Eye (tissue), 1 donor: Measurements from ENCODE around the gene TMEM18.
"Not testable (repeated sequence)": the region's sequence is repeated elsewhere in the genome, so short reads cannot be mapped to it uniquely, and the experiment has no call there.

ENCODE experiments used
- DNase-seq: peaks from one replicate; pipeline ENCODE4 v3.0.0-alpha.2; 2015

The TMEM18 gene

DNA sequence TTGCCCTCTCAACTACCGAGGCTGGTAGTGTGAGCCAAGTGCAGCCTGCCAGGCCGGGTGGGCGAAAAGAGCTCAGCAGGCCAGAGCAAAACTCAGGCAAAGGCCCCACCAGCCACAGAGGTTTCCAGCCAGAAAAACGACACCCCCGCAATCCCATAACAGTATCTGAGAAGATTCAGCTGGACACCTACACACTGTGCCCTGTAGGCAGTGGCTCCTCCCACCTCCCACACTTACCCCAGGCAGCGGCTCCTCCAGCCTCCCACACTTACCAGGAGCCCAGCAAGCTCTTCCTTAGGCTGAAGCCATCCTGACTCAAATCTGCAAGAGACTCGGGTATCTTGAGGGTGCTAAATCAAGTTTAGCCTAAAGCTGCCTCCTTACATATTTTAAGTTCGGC, 15.6 kb upstream of the TMEM18 start:
- no peak for DNase-seq

DNA sequence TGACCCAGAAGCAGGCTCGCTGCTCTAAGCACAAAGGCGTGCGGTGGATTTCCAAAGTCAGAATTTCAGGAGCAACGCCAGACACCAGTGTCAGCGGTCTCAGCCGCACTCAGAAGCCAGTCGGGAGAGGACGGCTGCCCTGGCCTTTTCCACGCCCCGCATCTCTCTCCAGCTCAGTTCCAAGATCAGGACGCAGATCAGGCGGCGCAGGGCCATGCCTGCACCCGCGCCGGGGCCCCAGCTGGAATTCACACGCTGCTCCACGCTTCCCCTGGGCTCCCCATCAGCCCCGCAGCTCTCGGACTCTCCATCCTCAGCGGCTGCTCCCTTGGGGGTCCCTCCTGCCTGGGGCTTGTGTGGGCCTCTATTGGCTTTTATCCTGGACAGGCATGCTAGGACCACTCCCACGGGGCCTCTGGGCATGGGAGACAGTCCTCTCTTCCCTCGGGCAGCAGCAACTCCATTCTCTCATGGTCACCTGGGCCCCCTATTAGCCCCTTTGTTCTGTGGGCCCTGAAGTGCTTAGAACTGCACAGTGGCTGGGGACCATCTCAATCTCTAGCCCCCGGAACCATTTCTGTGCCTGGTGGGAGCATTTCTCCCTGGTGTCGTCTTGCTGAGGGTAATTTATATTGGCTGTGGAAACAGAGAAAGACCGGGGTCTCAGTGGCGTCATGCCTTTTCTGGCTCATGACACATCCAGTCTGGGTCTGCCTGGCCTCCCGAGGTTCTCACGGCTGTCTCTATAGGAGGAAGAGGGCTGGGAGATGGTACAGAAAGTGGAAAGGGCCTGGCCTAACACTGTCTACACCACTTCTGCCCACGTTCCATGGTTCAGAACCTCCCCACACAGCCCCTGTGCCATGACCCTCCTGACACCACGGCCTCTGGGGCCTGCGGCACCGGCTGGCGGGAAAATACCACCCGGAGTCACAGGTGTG, 14.9 kb upstream of the TMEM18 start:
- DNase-seq = no peak

DNA sequence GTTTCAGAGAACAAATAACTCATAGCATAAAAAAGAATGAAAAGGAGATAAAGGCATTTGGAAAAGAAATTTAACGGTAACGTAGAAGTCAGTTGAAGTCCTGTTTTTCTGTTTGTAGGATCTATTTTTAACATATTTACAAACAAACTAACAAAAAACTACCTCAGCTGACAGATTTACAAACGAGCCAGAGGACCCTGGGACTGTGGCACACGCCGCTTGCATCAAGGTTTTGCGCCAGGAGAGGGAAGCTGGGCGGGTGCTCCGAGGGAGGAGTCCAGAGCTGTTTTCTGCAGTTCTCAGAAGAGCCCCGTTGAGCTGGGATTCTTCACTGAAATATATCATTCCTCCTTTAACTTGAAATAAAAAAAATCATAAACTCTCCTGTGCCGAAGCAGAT, 13.6 kb upstream of the TMEM18 start:
- no peak for DNase-seq

DNA sequence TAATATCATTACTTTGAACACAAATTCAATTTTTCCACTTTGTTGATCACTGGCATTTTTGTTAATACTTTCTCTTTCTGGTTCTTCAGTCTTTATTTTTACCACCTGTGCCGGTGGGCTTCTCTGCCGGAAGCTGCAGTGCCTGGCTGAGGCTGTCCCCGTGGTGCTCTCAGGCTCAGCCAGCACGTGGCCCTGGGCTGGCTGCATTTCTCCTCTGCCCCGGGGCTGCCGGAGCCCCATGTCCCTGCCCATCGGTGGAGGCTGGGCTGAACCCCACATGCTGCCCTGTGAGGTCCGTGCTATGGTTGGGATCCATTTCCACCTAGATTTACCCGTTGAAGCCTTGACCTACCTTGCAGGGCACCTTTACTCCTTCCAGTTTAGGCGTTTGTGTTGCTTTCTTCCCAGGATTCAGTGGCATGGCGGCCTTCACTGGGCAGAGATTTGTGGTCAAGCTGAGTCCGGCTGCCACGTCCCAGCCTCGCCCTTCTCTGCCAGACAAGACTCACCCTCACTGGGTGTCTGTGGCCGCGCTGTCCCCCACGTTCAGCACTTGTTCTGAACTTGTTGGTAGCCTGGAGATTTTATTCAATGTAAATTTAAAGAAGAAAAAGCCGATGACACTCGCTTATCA, 12.8 kb upstream of the TMEM18 start:
- no peak for DNase-seq

DNA sequence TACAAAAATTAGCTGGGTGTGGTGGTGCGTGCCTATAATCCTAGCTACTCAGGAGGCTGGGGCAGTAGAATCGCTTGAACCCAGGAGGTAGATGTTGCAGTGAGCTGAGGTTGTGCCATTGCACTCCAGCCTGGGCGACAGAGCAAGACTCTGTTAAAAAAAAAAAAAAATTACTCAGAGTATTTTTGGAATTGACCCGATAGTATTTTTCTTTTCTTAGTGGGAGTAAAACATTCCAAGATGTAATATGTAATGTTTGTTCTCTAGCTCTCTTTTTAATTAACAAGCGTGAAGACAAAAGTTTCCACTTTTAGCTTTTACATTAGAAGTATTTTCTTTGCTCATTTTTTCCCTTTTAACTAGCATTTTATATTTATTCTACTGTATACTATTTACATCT, 12.0 kb upstream of the TMEM18 start:
- DNase-seq = no peak

DNA sequence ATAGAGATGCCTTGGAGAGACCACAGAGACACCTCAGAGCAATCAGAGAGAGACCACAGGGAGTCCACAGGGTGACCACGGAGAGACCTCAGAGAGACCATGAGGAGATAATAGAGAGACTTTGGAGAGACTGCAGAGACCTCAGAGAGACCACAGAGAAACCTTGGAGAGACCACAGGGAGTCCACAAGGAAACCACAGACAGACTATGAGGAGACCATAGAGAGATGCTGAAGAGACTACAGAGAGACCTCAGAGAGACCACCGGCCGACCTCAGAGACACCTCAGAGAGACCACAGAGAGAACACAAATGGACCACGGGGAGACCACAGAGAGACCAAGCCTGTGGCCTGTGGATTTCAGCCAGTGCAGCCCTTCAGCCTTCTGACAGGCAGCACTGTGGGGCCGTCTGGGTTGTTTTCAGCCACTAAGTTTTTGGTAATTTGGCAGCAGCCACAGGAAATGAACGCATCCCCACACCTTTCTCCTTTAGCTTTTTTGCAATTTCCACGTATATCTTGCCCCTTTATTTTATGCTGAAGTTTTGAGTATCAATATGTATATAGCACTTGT, 11.4 kb upstream of the TMEM18 start:
- no peak for DNase-seq

DNA sequence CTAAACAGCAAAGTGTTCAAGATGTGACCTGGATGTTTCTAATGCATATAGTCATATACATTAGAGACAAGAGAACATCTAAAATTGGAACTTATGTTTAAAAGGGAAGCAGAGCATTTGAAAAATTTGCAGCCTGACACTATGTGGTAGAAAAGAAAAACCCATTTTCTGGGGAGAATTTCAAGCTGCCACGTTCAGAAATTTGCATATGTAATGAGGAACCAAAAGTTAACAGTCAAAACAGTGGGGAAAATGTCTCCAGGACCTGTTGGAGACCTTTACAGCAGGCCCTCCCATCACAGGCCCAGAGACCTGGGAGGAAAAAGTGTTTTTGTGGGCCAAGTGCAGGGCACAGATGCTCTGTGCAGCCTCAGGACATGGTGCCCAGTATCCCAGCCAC, 8.2 kb upstream of the TMEM18 start:
- DNase-seq = no peak

DNA sequence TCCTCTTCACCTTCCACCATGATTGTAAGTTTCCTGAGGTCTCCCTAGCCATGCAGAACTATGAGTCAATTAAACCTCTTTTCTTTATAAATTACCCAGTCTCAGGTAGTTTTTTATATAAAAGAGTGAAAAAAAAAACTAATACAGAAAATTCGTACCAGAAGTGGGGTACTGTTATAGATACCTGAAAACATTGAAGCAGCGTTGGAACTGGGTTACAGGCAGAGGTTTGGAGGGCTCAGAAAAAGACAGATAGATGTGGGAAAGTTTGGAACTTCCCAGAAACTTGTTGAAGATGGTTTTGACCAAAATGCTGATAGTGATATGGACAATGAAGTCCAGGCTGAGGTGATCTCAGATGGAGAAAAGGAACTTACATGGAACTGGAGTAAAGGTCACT, 7.7 kb upstream of the TMEM18 start:
- not testable (repeated sequence) for DNase-seq

DNA sequence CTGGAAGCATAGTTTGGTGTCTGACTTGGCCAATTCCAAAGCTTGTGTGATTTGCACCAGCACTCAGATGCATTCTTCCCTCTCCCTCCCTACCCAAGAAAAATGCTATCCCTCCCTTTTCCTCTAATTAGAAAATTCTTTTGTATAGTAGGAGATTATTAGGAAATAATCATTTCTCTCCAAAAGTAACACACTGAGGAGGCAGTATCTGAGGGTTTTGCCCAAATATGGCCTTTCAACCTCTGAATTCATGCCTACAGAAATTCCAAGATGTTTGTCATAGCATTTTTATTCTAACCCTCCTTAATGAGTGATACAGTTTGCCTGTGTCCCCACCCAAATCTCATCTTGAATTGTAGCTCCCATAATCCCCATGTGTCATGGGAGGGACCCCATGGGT, 5.0 kb upstream of the TMEM18 start:
- DNase-seq = no peak

DNA sequence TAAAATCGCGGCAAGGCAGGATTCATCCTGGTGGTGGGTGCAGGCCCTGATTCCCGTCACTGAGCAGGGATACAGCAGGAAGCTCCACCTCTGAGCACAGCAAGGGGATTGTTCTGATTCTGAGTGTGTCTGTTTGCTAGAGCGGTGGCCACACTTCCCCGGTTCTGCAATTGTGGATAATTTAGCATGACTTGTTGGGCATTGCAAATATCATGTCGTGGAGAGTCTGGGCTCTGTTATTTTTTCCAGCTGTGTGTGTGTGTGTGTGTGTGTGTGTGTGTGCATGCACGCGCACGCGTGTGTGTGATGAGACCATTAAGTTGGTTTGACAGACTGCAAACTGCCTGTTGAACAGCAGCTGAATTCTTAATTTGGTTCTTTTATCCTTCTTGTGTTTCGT, 4.1 kb upstream of the TMEM18 start:
- peak; percentile 65 for DNase-seq

DNA sequence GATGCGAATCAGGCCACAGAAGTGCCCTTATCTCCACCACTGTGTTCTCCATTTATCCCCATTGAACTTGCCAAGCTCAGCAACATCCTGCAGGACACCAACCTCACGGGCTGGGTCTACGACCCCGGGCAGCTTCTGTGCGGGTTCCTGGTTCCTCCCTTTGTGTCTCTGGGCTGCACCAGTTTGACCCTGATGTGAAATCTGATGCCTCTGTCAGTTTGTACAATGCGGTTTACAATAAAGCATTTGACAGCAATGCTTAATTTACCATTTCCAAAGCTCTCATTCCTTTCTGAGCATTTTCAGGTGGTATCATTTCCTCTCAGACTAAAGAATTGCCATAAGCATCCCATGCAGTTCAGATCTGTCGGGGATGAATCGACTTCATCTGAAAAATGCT, 3.3 kb upstream of the TMEM18 start:
- peak; percentile 31 for DNase-seq

DNA sequence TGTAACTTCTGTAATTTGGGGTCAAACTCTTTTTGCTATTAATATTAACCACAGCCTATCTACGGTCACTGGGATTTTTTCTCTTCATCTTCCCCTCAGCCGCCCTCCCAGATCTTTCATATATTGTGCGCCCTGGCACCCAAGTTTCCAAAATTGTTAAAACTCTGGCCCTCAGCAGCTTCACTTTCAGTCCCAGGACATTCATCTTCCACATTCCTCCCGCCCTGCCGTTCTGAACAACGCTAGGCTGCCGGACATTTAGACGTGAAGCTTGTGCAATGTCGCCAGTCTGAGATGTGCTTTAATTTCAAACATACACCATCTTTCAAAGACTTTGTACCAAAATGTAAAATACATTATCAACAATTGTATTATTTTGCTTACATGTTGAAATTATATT, 1.8 kb upstream of the TMEM18 start:
- no peak for DNase-seq

DNA sequence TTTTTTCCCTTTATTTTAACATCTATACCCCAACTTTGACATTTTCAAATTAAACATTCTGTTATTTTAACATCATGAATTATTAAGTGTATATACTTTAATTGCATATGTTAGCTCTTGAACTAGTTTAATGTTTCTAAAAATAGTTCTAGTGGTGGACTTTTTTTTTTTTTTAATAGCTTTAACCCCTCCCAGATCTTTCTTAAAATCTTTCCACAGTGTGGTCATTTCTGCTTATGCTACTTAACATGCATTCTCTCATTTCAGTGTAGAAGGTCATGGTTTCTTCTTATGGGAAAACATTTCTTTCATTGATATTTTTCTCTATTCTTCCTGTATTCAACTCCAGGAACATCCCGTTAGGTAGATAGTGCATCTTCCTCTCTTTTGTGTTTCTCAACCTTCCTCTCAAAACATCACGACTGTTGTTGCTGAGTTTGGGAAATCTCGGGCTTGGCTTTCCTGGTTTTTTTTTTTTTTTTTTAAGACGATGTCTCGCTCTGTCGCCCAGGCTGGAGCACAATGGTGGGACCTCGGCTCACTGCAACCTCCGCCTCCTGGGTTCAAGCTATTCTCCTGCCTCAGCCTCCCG, 849 bp upstream of the TMEM18 start:
- DNase-seq = no peak

DNA sequence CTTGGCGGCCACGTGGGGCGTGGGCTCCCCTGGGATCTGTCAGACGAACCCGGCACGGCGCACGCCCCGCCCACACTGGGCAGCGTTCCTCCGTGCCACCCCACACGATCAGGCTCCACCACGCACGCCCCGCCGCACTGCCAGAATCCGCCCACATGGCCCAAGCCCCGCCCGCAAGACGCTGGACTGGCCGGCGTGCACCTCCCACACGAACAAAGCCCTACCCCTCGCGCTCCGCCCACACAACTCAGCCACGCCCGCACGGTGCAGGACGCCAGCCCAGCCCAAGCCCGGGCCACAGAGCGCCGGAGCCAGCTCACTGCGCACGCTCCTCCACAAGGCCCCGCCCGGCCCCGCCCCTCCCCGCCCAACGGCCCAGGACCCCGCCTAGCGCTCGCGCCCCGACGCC, 555 bp downstream of the TMEM18 start:
- DNase-seq = peak; percentile 99

DNA sequence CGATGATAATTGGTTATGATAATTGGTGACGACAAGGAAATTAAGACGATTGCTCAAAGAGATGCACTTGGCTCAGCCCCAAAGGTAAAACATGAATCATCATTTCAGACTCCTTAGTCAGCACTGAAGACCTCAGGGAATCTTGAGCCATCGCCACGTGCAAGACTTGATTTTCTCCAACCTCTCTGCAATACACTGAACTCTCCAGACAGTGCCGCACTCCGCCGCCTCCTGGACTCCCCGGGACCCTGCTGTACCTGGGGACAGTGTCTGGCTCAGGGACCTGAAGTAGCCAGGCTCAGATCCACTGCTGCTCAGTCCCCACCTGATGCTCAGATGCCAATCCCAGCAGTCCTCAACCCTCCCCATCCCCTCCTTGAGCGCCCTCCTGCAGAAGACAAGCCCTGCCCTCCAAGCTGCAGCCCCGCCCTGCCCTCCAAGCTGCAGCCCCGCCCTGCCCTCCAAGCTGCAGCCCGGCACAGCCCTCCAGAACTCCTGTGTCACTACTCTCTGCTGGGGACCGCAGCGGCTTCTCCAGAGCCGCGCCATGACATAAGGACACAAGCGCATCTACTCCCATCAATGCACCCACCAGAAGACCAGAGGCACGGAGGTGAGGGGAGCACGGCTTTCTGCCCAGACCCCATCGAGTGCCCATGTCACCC, 1.1 kb downstream of the TMEM18 start:
- DNase-seq = peak; percentile 67

DNA sequence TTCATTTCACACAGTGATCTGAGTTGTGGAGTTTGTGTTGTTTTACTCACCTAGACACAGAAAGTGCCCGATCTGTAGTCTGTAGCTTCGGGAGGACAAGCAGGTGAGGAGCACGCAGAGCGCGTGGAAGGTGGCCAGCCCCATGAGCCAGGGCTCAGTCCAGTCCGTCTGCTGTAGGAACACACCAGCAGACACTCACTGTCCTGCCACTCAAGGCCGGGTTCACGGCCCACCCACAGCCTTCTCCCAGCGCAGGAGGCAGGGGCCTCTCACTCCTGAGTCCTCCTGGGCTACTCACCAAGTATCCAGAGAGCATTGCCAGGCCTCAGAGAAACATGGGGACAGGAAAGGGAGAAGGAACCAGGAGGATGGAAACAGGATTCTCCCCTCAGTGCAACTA, 1.7 kb downstream of the TMEM18 start:
- no peak for DNase-seq

DNA sequence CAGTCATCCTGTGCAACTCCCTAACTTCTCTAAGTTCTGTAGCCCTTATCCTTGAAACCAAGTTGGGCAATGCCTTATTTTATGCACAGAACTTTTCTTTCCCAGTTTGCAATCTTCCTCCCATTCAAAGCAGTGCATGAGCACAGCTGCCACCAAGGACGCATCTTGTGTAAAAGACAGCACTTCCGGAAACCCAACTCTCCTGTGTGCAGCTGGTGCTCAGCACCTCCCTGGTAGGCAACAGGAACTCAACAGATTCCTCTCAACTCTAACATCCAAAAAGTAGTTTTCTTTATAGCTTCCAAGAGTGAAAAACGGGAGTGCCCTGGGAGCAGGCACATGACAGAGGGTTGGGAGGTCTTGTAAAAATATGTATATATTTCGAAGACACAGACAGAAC, 2.2 kb downstream of the TMEM18 start:
- DNase-seq = no peak

DNA sequence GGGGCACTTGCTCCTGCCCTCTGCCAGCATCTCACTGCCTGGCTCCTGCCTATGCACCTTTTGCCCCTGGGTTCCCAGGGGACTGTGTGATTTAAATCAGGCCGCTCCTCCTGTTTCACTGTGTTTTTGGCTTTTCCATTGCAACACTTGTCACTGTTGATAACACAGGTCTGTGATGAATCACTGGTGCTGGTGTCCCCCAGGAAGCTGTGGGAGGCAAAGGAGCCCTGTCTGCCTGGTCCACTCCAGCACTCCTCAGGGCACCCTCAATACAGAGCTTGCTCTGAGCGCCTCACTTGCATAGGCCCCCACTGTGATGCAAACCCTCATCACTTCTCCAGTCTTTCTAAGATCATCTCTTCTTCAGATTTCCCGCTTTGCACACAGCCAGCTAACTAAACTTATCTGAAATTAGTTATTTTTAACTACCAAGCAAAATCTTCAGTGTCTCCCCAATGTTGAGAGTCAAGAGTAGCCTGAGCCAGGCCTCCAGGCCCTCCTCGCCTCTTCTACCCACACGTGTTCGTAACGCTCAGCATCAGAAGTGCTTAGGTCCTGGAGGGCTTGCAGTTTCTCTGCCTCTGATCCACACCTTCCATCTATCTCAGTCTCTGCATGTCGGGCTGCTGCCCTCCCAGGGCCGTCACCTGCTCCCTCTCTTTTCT, 2.8 kb downstream of the TMEM18 start:
- DNase-seq = no peak

DNA sequence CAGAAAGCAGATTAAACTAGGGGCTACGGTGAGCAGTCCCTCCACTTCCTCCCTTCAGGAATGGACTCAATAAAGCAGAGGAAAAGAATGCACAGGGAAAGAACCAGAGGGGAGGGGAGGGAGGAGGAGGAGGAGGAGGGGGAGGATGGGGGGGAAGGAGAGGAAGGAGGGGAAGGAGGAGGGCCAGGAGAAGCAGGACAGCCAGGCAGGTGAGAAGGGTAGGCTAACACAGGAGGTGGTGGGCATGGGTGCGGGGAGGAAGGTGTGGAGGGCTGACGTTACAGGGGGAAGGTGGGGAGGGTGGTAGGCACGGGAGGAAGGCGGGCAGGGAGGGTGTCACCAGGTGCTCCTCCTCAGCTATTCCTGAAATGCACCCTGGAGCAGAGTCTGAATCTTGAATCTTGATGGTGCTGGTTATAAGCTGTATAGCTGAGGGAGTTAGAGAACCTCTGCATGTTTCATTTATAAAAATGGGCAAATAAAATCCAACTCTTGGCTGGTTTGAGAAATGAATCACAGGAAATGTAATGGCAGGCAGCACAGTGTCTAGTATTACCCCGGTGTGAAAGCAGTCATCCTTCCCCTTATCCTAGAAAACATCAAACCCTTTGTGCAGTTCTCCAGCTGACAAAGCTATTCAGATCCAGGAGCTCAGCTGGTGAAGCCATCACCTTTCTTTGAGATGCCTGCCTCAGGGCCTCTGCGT, 3.4 kb downstream of the TMEM18 start:
- no peak for DNase-seq

DNA sequence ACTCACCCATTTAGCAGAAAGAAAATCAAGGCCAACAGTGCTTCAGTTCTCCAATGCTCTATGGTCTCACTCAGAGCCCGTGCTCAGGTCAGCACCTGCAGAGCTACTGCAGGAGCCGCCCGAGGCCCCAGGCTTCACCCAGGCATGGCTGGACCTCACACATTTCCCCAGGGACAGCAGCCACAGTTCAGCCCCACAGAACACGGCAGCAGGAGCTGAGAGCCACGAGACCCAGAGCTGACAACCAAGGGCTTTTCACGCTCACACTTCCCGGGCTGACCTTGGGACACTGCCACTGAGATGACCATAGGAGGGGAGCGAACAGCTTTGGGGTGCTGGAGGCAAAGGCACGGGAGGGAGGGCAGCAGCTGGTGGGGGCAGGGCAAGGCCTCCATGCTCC, 4.2 kb downstream of the TMEM18 start:
- no peak for DNase-seq

DNA sequence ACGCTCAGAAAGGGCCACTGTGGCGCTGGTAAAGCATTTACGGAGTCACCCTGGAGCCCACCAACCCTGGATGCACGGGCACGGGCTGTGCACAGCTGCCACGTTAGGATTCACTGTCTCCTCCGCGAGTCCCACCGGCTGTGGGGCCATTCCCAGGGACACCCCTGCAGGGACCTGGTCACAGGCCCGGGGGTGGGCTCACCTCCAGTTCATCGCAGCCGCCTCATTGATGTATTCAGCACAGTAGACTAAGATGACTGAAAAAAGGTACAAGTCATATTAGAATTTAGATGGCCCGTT, 4.7 kb downstream of the TMEM18 start:
- no peak for DNase-seq
